ENCODE measurements around the gene SEMA7A.
"Not testable (repeated sequence)": the region's sequence is repeated elsewhere in the genome, so short reads cannot be mapped to it uniquely, and the experiment has no call there.

Gene SEMA7A

DNA sequence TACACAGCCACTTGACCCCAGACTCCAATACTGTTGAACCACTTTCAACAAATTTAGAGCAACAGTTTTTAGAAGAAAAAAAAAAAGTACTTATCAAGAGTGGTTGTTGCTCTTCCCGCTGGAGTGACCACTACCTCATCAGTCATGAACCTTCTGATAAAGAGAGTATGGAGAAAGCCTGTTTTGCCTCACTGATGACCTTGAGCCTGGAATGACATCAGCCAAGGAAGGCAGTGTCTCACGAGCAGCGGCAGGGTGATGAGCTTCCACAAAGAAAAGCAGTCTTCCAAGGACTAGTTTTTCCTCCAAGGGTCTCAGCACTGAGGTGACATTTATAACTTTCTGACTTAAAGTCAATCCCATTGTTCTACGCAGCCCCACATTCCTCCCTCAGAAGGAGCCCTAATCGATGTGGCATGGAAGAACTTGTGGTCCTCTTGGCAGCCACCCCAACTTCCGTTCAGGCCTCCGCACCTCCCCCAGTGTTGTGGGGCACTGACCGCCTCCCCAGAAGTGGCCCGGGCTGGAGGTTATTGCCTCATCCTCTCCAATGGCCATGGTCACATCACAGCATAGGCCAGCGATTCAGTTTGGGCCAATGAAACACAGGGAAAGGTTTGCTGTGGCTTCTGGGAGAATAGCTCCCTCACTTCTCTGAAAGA is 64.5 kb downstream of the SEMA7A start:
- no peak for DNase-seq

DNA sequence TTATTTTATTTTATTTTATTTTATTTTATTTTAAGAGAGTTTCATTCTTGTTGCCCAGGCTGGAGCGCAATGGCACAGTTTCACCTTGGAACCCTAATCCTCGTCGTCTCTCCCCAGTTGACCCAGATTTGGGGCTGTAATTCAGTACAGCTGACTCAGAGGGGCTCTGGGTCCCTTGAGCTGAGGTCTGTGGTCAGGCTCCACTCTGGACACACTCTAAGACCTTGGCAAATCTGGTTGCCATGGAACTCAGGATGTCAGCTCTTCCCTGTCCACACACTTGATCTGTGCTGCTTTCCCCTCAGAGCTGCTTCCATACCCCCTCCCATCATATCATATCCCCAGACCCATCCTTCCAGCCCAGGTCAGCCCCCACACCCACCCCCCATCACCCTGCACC is 65.6 kb downstream of the SEMA7A start:
- DNase-seq = no peak

GRCh38 chr15:74367296-74367854 is 66.4 kb downstream of the SEMA7A start, which contains the start of gene CYP11A1:
Gene CYP11A1 (minus strand): TSS chr15:74367646. CDS start chr15:74367585, 61 bp downstream.
- DNase-seq = no peak

GRCh38 chr15:74365598-74366445 is 67.9 kb downstream of the SEMA7A start:
- DNase-seq = no peak

GRCh38 chr15:74364936-74365597 is 68.7 kb downstream of the SEMA7A start:
- no peak for DNase-seq

- DNase-seq = no peak
Measured at GRCh38 chr15:74362482-74362881, 71.3 kb downstream of the SEMA7A start.

GRCh38 chr15:74360855-74361254 is 72.9 kb downstream of the SEMA7A start:
- not testable (repeated sequence) for DNase-seq

- DNase-seq = not testable (repeated sequence)
Measured at GRCh38 chr15:74359376-74359775, 74.4 kb downstream of the SEMA7A start.
